NCI-H1930 (cell line): Measurements from ENCODE around the gene STXBP5L.
"Not testable (repeated sequence)": the region's sequence is repeated elsewhere in the genome, so short reads cannot be mapped to it uniquely, and the experiment has no call there.

Experiments used
- DNase-seq, 2 experiments: peaks; one replicate each; lab custom pipeline; 2025; lab: John Stamatoyannopoulos, UW

STXBP5L gene

GRCh38 chr3:121063628-121064027 is 155.6 kb downstream of the STXBP5L start:
- DNase-seq, result no peak

- DNase-seq, result no peak
These were observed 156.1 kb downstream of the STXBP5L start for GRCh38 chr3:121064121-121064520.

GRCh38 chr3:121072133-121072532 is 164.1 kb downstream of the STXBP5L start:
- no peak for DNase-seq

- no peak for DNase-seq
These were observed 165.0 kb downstream of the STXBP5L start for GRCh38 chr3:121073011-121073410.

- no peak for DNase-seq
These were observed 167.2 kb downstream of the STXBP5L start for GRCh38 chr3:121075191-121075590.

GRCh38 chr3:121078378-121079101 is 170.5 kb downstream of the STXBP5L start:
- DNase-seq, result not testable (repeated sequence)

GRCh38 chr3:121096953-121097352 is 188.9 kb downstream of the STXBP5L start:
- DNase-seq, result no peak

GRCh38 chr3:121111086-121111485 is 203.1 kb downstream of the STXBP5L start:
- not testable (repeated sequence) for DNase-seq

GRCh38 chr3:121111914-121112612 is 204.1 kb downstream of the STXBP5L start:
- no peak for DNase-seq

GRCh38 chr3:121126033-121126706 is 218.2 kb downstream of the STXBP5L start:
- no peak for DNase-seq

GRCh38 chr3:121126707-121127035 is 218.7 kb downstream of the STXBP5L start:
- no peak for DNase-seq

- no peak for DNase-seq
These were observed 244.6 kb downstream of the STXBP5L start for GRCh38 chr3:121152573-121152972.

GRCh38 chr3:121153851-121154250 is 245.8 kb downstream of the STXBP5L start:
- DNase-seq, result no peak

GRCh38 chr3:121155028-121155427 is 247.0 kb downstream of the STXBP5L start:
- no peak for DNase-seq

GRCh38 chr3:121165397-121165837 is 257.4 kb downstream of the STXBP5L start:
- no peak for DNase-seq

GRCh38 chr3:121167374-121168139 is 259.6 kb downstream of the STXBP5L start:
- DNase-seq, result no peak

GRCh38 chr3:121175083-121175482 is 267.1 kb downstream of the STXBP5L start:
- DNase-seq, result no peak

GRCh38 chr3:121190626-121191025 is 282.6 kb downstream of the STXBP5L start:
- DNase-seq, result not testable (repeated sequence)

- no peak for DNase-seq
These were observed 294.6 kb downstream of the STXBP5L start for GRCh38 chr3:121202573-121202972.

GRCh38 chr3:121223116-121223515 is 315.1 kb downstream of the STXBP5L start:
- DNase-seq, result no peak

- no peak for DNase-seq
These were observed 321.0 kb downstream of the STXBP5L start for GRCh38 chr3:121228971-121229370.

- DNase-seq, result not testable (repeated sequence)
These were observed 322.2 kb downstream of the STXBP5L start for GRCh38 chr3:121230194-121230593.
